Measurements from ENCODE around the gene PLEKHA6. TPM values are rescaled to one million over a fixed set of nuclear protein-coding genes. Genes with fewer than 3 reads are reported as not detected.

The PLEKHA6 gene
- total and polyA plus RNA-seq, 2 donors (not counting 1 experiment from before 2014, with no cell fraction given), result 0.31 to 0.47 TPM

- Histone ChIP-seq H3K79me2 (ENCODE audit: control insufficient read depth, insufficient read depth, low read length) (no peaks in the 10 kb centered on the region), H2AFZ (ENCODE audit: insufficient read depth, low read depth, low read length, poor library complexity, severe bottlenecking) (peak overlapping the region; percentile 91), H3K27ac (ENCODE audit: low read length in 2 of 2) (peak overlapping the region; percentile 58 to 77), H3K36me3 (replicated peaks in 1 of 2; ENCODE audit: control extremely low read depth in 1 of 2, control insufficient read depth in 1 of 2, extremely low read depth in 1 of 2, insufficient read depth in 2 of 2, low read length in 1 of 2) (no peaks in the 10 kb centered on the region), H3K4me1 (ENCODE audit: control insufficient read depth in 2 of 2, insufficient read depth in 2 of 2, low read length in 2 of 2) (peaks cover 19% of the 10 kb centered on the region in 2 donors), H3K4me3 (ENCODE audit: control extremely low read depth in 1 of 5, extremely low read depth in 1 of 5, insufficient read depth in 1 of 5, low read depth in 2 of 5, low read length in 4 of 5) (peak overlapping the region; percentile 53 to 78 (median 64)), H4K20me1 (ENCODE audit: control insufficient read depth, insufficient read depth, low read length, poor library complexity, severe bottlenecking) (no peaks in the 10 kb centered on the region), H3K4me2 (replicated peaks; ENCODE audit: low read depth, low read length, poor library complexity, severe bottlenecking) (peak overlapping the region; percentile 79), H3K9ac (ENCODE audit: low read length) (peak overlapping the region; percentile 80), H3K9me3 (ENCODE audit: control extremely low read depth in 1 of 3, control insufficient read depth in 2 of 3, insufficient read depth in 1 of 3, low read length in 2 of 3) (no peaks in the 10 kb centered on the region), H3K27me3 (replicated peaks in 1 of 4; ENCODE audit: control extremely low read depth in 1 of 4, control insufficient read depth in 3 of 4, insufficient read depth in 4 of 4, low read length in 3 of 4) (peaks cover 0 to 10% (median 0%) of the 10 kb centered on the region in 4 experiments)
- Mint-ChIP-seq H3K27me3 (peaks cover 26% of the 10 kb centered on the region), H3K4me3 (peak overlapping the region; percentile 77), H3K9me3 (ENCODE audit: insufficient read depth) (peaks cover 3% of the 10 kb centered on the region), H3K4me1 (peaks cover 20% of the 10 kb centered on the region), H3K27ac (peak overlapping the region; percentile 47)
- 0% methylated on average over 4 of the region's 8 CpGs for whole genome bisulfite sequencing (ENCODE audit: insufficient coverage)
- POLR2A ChIA-PET, result no interaction called here
- TF ChIP-seq CTCF (IDR thresholded peaks at IDR 0.05) (no peak), EZH2 (IDR thresholded peaks at IDR 0.05; ENCODE audit: borderline replicate concordance, insufficient read depth, low read depth, low read length, poor library complexity, severe bottlenecking) (no peak)
- ATAC-seq (ENCODE audit: low read depth), result peak; percentile 89
- CTCF ChIA-PET, result no interaction called here
- intact Hi-C loops (cut with micrococcal nuclease), result no loop called here
- DNase-seq, result peak; percentile 76
Measured at GRCh38 chr1:204286831-204287421, 72.8 kb downstream of the PLEKHA6 start.

GRCh38 chr1:204286315-204286714 lies 73.4 kb downstream of the PLEKHA6 start:
- Histone ChIP-seq H3K27me3 (replicated peaks in 1 of 4; ENCODE audit: control extremely low read depth in 1 of 4, control insufficient read depth in 3 of 4, insufficient read depth in 4 of 4, low read length in 3 of 4) (peaks cover 0 to 10% (median 0%) of the 10 kb centered on the region in 4 experiments), H3K27ac (ENCODE audit: low read length in 2 of 2) (peak overlapping the region in 1 of 2 donors; percentile 77), H3K4me2 (replicated peaks; ENCODE audit: low read depth, low read length, poor library complexity, severe bottlenecking) (peak overlapping the region; percentile 79), H3K4me1 (ENCODE audit: control insufficient read depth in 2 of 2, insufficient read depth in 2 of 2, low read length in 2 of 2) (peaks cover 19% of the 10 kb centered on the region in 2 donors), H3K4me3 (ENCODE audit: control extremely low read depth in 1 of 5, extremely low read depth in 1 of 5, insufficient read depth in 1 of 5, low read depth in 2 of 5, low read length in 4 of 5) (peak overlapping the region in 3 of 5 experiments; percentile 64 to 78 (median 69)), H3K36me3 (replicated peaks in 1 of 2; ENCODE audit: control extremely low read depth in 1 of 2, control insufficient read depth in 1 of 2, extremely low read depth in 1 of 2, insufficient read depth in 2 of 2, low read length in 1 of 2) (no peaks in the 10 kb centered on the region), H2AFZ (ENCODE audit: insufficient read depth, low read depth, low read length, poor library complexity, severe bottlenecking) (peak overlapping the region; percentile 91), H4K20me1 (ENCODE audit: control insufficient read depth, insufficient read depth, low read length, poor library complexity, severe bottlenecking) (no peaks in the 10 kb centered on the region), H3K9ac (ENCODE audit: low read length) (peak overlapping the region; percentile 80), H3K79me2 (ENCODE audit: control insufficient read depth, insufficient read depth, low read length) (no peaks in the 10 kb centered on the region), H3K9me3 (ENCODE audit: control extremely low read depth in 1 of 3, control insufficient read depth in 2 of 3, insufficient read depth in 1 of 3, low read length in 2 of 3) (no peaks in the 10 kb centered on the region)
- WGBS (ENCODE audit: insufficient coverage), result 56% methylated on average over 5 of the region's 5 CpGs
- Mint-ChIP-seq H3K27ac (no peak overlapping the region), H3K27me3 (peaks cover 27% of the 10 kb centered on the region), H3K4me3 (peak overlapping the region; percentile 77), H3K9me3 (ENCODE audit: insufficient read depth) (peaks cover 3% of the 10 kb centered on the region), H3K4me1 (peaks cover 20% of the 10 kb centered on the region)
- ATAC-seq (ENCODE audit: low read depth) (no peak), DNase-seq (peak; percentile 8)
- ChIA-PET CTCF (no interaction called here), POLR2A (no interaction called here)
- intact Hi-C loops (cut with micrococcal nuclease), result no loop called here
- TF ChIP-seq CTCF (IDR thresholded peaks at IDR 0.05), result no peak
